ENCODE results near the gene PDGFA. TPM values are rescaled to one million over a fixed set of nuclear protein-coding genes. Genes with fewer than 3 reads are reported as not detected.

Gene PDGFA
- total and polyA plus RNA-seq, 9 donors = 3.7 to 35.5 (median 8.7) TPM

- DNase-seq = no peak
- intact Hi-C loops (cut with DNase I) = no loop called here
- Histone ChIP-seq H3K9me3 (no peaks in the 10 kb centered on the region), H3K27me3 (no peaks in the 10 kb centered on the region), H3K4me3 (no peak overlapping the region), H3K27ac (no peak overlapping the region), H3K4me1 (ENCODE audit: insufficient read depth) (no peaks in the 10 kb centered on the region), H3K36me3 (no peaks in the 10 kb centered on the region)
- TF ChIP-seq EP300 (IDR thresholded peaks at IDR 0.05) (no peak), CTCF (IDR thresholded peaks at IDR 0.05) (no peak), POLR2A (IDR thresholded peaks at IDR 0.05) (no peak)
- WGBS, 3 donors = 86 to 92% (median 92%) methylated on average over 7 of the region's 7 CpGs
Measured at GRCh38 chr7:501526-501925, 18.1 kb downstream of the PDGFA start.

DNA sequence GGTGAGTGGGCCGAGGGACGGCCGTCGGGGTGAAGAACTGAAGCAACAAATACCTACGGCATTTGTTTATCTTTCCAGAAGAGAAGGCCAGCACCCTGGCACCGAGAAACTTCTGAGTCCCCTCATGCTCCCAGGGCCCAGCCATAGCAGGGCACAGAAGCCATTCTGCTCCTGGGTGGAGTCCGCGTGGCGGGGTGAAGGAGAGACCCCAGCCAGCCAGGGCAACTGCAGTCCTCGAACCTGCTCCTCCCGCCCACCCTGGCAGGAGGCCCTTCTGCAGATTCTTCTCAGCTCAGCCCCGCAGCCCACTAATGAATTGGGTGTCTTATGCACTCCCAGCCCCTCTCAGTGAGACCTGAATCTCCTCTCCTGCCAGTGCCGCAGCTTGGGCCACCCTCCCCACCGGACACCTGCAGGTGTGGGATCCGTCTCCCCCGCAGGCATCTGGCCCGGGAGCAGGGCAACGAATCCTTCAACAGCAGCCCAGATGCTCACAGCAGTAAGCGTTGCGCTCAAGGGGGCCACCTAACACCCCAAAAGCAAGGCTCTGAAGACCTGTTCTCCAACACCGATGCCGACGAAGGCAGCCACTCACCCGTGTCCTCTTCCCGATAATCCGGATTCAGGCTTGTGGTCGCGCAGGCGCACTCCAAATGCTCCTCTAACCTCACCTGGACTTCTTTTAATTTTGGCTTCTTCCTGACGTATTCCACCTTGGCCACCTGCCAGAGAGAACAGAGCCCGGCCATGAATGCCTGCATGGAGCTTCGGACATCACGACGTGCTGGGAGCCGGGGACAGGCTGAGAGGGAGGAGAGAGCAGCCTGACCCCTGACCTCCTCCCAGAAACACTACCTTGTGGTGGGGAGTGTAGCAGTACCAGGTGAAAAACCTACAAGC lies 18.9 kb downstream of the PDGFA start:
- no peak overlapping the region for H3K27ac ChIP-seq
- H3K36me3 ChIP-seq = no peaks in the 10 kb centered on the region
- H3K9me3 ChIP-seq = no peaks in the 10 kb centered on the region
- H3K4me3 ChIP-seq = no peak overlapping the region
- TF ChIP-seq POLR2A (IDR thresholded peaks at IDR 0.05) (no peak), CTCF (IDR thresholded peaks at IDR 0.05) (no peak), EP300 (IDR thresholded peaks at IDR 0.05) (no peak)
- no peaks in the 10 kb centered on the region for H3K27me3 ChIP-seq
- WGBS, 3 donors = 87 to 91% (median 89%) methylated on average over 35 of the region's 35 CpGs
- no peak for DNase-seq
- intact Hi-C loops (cut with DNase I) = no loop called here
- H3K4me1 ChIP-seq (ENCODE audit: insufficient read depth) = no peaks in the 10 kb centered on the region

- intact Hi-C loops (cut with DNase I) = no loop called here
- H3K36me3 ChIP-seq = no peaks in the 10 kb centered on the region
- no peak for DNase-seq
Measured at GRCh38 chr7:499853-500485, 19.7 kb downstream of the PDGFA start.

More at GRCh38 chr7:499853-500485, 19.7 kb downstream of the PDGFA start:
- TF ChIP-seq POLR2A (IDR thresholded peaks at IDR 0.05) = no peak
- TF ChIP-seq EP300 (IDR thresholded peaks at IDR 0.05) = no peak
- TF ChIP-seq CTCF (IDR thresholded peaks at IDR 0.05) = no peak
- WGBS, 3 donors = 94 to 96% (median 94%) methylated on average over 20 of the region's 20 CpGs
- no peak overlapping the region for H3K27ac ChIP-seq
- H3K4me3 ChIP-seq = no peak overlapping the region
- H3K4me1 ChIP-seq (ENCODE audit: insufficient read depth) = no peaks in the 10 kb centered on the region
- no peaks in the 10 kb centered on the region for H3K27me3 ChIP-seq
- H3K9me3 ChIP-seq = no peaks in the 10 kb centered on the region

Measured in ovary (tissue), 9 donors.